ENCODE results near the gene SHISAL2B.
"Not testable (repeated sequence)": the region's sequence is repeated elsewhere in the genome, so short reads cannot be mapped to it uniquely, and the experiment has no call there.

Gene SHISAL2B

GRCh38 chr5:64690417-64691151 is at the start of gene SHISAL2B:
TSS of gene SHISAL2B (plus strand) at chr5:64690503. CDS start at chr5:64690624, 121 bp downstream.
- DNase-seq (ENCODE audit: low read depth in 2 of 2), result no peak

GRCh38 chr5:64644831-64645230 is 45.5 kb upstream of the SHISAL2B start:
- no peak for DNase-seq (ENCODE audit: low read depth in 2 of 2)

- DNase-seq (ENCODE audit: low read depth in 2 of 2), result no peak
These were observed 44.1 kb upstream of the SHISAL2B start for GRCh38 chr5:64646169-64646568.

- no peak for DNase-seq (ENCODE audit: low read depth in 2 of 2)
These were observed 40.8 kb upstream of the SHISAL2B start for GRCh38 chr5:64649512-64649911.

- DNase-seq (ENCODE audit: low read depth in 2 of 2), result no peak
These were observed 36.3 kb upstream of the SHISAL2B start for GRCh38 chr5:64653766-64654560.

GRCh38 chr5:64654561-64654938 is 35.8 kb upstream of the SHISAL2B start:
- no peak for DNase-seq (ENCODE audit: low read depth in 2 of 2)

- no peak for DNase-seq (ENCODE audit: low read depth in 2 of 2)
These were observed 34.7 kb upstream of the SHISAL2B start for GRCh38 chr5:64655596-64655995.

GRCh38 chr5:64659289-64659688 is 31.0 kb upstream of the SHISAL2B start:
- no peak for DNase-seq (ENCODE audit: low read depth in 2 of 2)

- DNase-seq (ENCODE audit: low read depth in 2 of 2), result not testable (repeated sequence)
These were observed 27.1 kb upstream of the SHISAL2B start for GRCh38 chr5:64663181-64663580.

GRCh38 chr5:64665243-64665642 is 25.1 kb upstream of the SHISAL2B start:
- DNase-seq (ENCODE audit: low read depth in 2 of 2), result no peak

- no peak for DNase-seq (ENCODE audit: low read depth in 2 of 2)
These were observed 24.2 kb upstream of the SHISAL2B start for GRCh38 chr5:64666078-64666477.

GRCh38 chr5:64667068-64667467 is 23.2 kb upstream of the SHISAL2B start:
- no peak for DNase-seq (ENCODE audit: low read depth in 2 of 2)

- DNase-seq (ENCODE audit: low read depth in 2 of 2), result no peak
These were observed 20.0 kb upstream of the SHISAL2B start for GRCh38 chr5:64670277-64670676.

- DNase-seq (ENCODE audit: low read depth in 2 of 2), result no peak
These were observed 18.6 kb upstream of the SHISAL2B start for GRCh38 chr5:64671678-64672077.

- no peak for DNase-seq (ENCODE audit: low read depth in 2 of 2)
These were observed 11.9 kb upstream of the SHISAL2B start for GRCh38 chr5:64678374-64678773.

- no peak for DNase-seq (ENCODE audit: low read depth in 2 of 2)
These were observed 10.0 kb upstream of the SHISAL2B start for GRCh38 chr5:64680289-64680688.

- no peak for DNase-seq (ENCODE audit: low read depth in 2 of 2)
These were observed 7.7 kb upstream of the SHISAL2B start for GRCh38 chr5:64682608-64683007.

GRCh38 chr5:64685866-64686265 is 4.4 kb upstream of the SHISAL2B start:
- no peak for DNase-seq (ENCODE audit: low read depth in 2 of 2)

GRCh38 chr5:64688391-64688790 is 1.9 kb upstream of the SHISAL2B start:
- DNase-seq (ENCODE audit: low read depth in 2 of 2), result no peak

GRCh38 chr5:64688965-64689364 is 1.3 kb upstream of the SHISAL2B start:
- DNase-seq (ENCODE audit: low read depth in 2 of 2), result no peak

- DNase-seq (ENCODE audit: low read depth in 2 of 2), result no peak
These were observed 243 bp upstream of the SHISAL2B start for GRCh38 chr5:64690104-64690416.

GRCh38 chr5:64691291-64691690 is 988 bp downstream of the SHISAL2B start:
- DNase-seq (ENCODE audit: low read depth in 2 of 2), result no peak

GRCh38 chr5:64693636-64694035 is 3.3 kb downstream of the SHISAL2B start:
- DNase-seq (ENCODE audit: low read depth in 2 of 2), result no peak

All from stimulated activated CD8-positive, alpha-beta memory T cell treated with anti-CD3 and anti-CD28 coated beads, Interleukin-15, amount 100 ng/mL, for 4 hours (primary cell).